Endodermal cell (in vitro differentiated cells): ENCODE data around the gene TMEM18. TPM values are rescaled to one million over a fixed set of nuclear protein-coding genes. Genes with fewer than 3 reads are reported as not detected.

Experiments used
- DNase-seq: peaks from one replicate; pipeline ENCODE4 v3.0.0-alpha.2; 2017
- H3K27ac ChIP-seq: 2 replicates; pipeline ENCODE4 v1.5.1; 2013; ENCODE audit warnings: mild to moderate bottlenecking, low read depth, low read length, moderate library complexity
- H3K27me3 ChIP-seq: 2 replicates; pipeline ENCODE4 v1.6.1; 2013; ENCODE audit warnings: mild to moderate bottlenecking, low read length, moderate library complexity; ENCODE audit not compliant: insufficient read depth, control insufficient read depth, poor library complexity, severe bottlenecking
- H3K36me3 ChIP-seq: 2 replicates; pipeline ENCODE4 v1.7.0; 2013; ENCODE audit warnings: mild to moderate bottlenecking, low read length, moderate library complexity; ENCODE audit not compliant: control insufficient read depth, insufficient read depth
- H3K4me1 ChIP-seq: one replicate; pipeline ENCODE4 v1.7.0; 2013; ENCODE audit warnings: low read length; ENCODE audit not compliant: control insufficient read depth, insufficient read depth
- H3K4me3 ChIP-seq: 2 replicates; pipeline ENCODE4 v1.5.1; 2013; ENCODE audit warnings: mild to moderate bottlenecking, low read length, moderate library complexity
- H3K9ac ChIP-seq: 2 replicates; pipeline ENCODE4 v1.6.1; 2013; ENCODE audit warnings: mild to moderate bottlenecking, low read length, moderate library complexity; ENCODE audit not compliant: poor library complexity, severe bottlenecking; ENCODE audit errors: extremely low read depth
- H3K9me3 ChIP-seq: 2 replicates; pipeline ENCODE4 v1.6.1; 2013; ENCODE audit warnings: mild to moderate bottlenecking, low read length, moderate library complexity; ENCODE audit not compliant: control insufficient read depth
- H3K27ac Mint-ChIP-seq: 2 replicates; pipeline ENCODE4 v1.8.0; 2020; ENCODE audit warnings: mixed read lengths
- H3K27me3 Mint-ChIP-seq: 2 replicates; pipeline ENCODE4 v1.8.0; 2021; ENCODE audit warnings: mild to moderate bottlenecking, mixed read lengths; ENCODE audit not compliant: insufficient read depth
- H3K36me3 Mint-ChIP-seq: 2 replicates; pipeline ENCODE4 v1.8.0; 2020; ENCODE audit warnings: low read depth, mixed read lengths
- H3K4me1 Mint-ChIP-seq: 2 replicates; pipeline ENCODE4 v1.8.0; 2020; ENCODE audit warnings: mixed read lengths
- H3K4me3 Mint-ChIP-seq: 2 replicates; pipeline ENCODE4 v1.8.0; 2020; ENCODE audit warnings: mild to moderate bottlenecking, moderate library complexity, mixed read lengths
- H3K9me3 Mint-ChIP-seq: 2 replicates; pipeline ENCODE4 v1.8.0; 2020; ENCODE audit warnings: mild to moderate bottlenecking, mixed read lengths
- CTCF ChIP-seq: fragments of 200-600 bp; sonication (generic); conservative IDR thresholded peaks from 2 replicates; pipeline ENCODE4 v1.5.0; 2021; ENCODE audit warnings: antibody characterized with exemption, mild to moderate bottlenecking
- WGBS, 2 experiments: methylation state at CpG; one replicate each; pipeline versions ENCODE4 v1.1.5 to v1.1.7; 2013; ENCODE audit warnings: missing lambda C conversion rate in 2 of 2, mixed read lengths in 1 of 2; ENCODE audit not compliant: insufficient coverage in 1 of 2, insufficient read length in 1 of 2; 5-methylcytosine and 5-hydroxymethylcytosine counted together
- total RNA-seq, 2 donors: library from RNA; stranded (reverse); fragmentation: NEBNext Ultra II Directional in 1 of 2; extraction: Animal tissue kit (Norgen Biotek cat#: 25700) in 1 of 2; gene quantifications; 2 replicates in 1 of 2; 3 replicates in 1 of 2; pipeline ENCODE4 v1.2.1, GENCODE V29; 2021

Gene TMEM18
- total RNA-seq, 2 donors from 2014 or later: 19.9 to 20.1 TPM

GRCh38 chr2:644871-645270, 32.3 kb downstream of the TMEM18 start:
- no peaks in the 10 kb centered on the region for H3K9me3 ChIP-seq
- Mint-ChIP-seq H3K4me1 (peaks cover 4% of the 10 kb centered on the region), H3K36me3 (no peaks in the 10 kb centered on the region), H3K27me3 (peaks cover 3% of the 10 kb centered on the region), H3K27ac (no peak overlapping the region), H3K4me3 (no peak overlapping the region), H3K9me3 (no peaks in the 10 kb centered on the region)
- no peak overlapping the region for H3K9ac ChIP-seq
- H3K27me3 ChIP-seq: peaks cover 11% of the 10 kb centered on the region
- no peak overlapping the region for H3K4me3 ChIP-seq
- TF ChIP-seq CTCF: no peak
- H3K4me1 ChIP-seq: no peaks in the 10 kb centered on the region
- no peaks in the 10 kb centered on the region for H3K36me3 ChIP-seq
- 58 to 59% methylated on average over 4 to 5 of the region's 5 CpGs for WGBS, 2 experiments
- no peak for DNase-seq
- H3K27ac ChIP-seq: no peak overlapping the region

GRCh38 chr2:643761-644160, 33.4 kb downstream of the TMEM18 start:
- Mint-ChIP-seq H3K9me3 (no peaks in the 10 kb centered on the region), H3K4me1 (peaks cover 4% of the 10 kb centered on the region), H3K36me3 (no peaks in the 10 kb centered on the region), H3K27me3 (peaks cover 3% of the 10 kb centered on the region), H3K4me3 (no peak overlapping the region), H3K27ac (no peak overlapping the region)
- no peak overlapping the region for H3K27ac ChIP-seq
- no peaks in the 10 kb centered on the region for H3K36me3 ChIP-seq
- no peak for TF ChIP-seq CTCF
- no peak for DNase-seq
- 86 to 90% methylated on average over 1 to 4 of the region's 4 CpGs for WGBS, 2 experiments
- H3K4me3 ChIP-seq: no peak overlapping the region
- no peaks in the 10 kb centered on the region for H3K9me3 ChIP-seq
- no peak overlapping the region for H3K9ac ChIP-seq
- H3K27me3 ChIP-seq: peaks cover 11% of the 10 kb centered on the region
- H3K4me1 ChIP-seq: no peaks in the 10 kb centered on the region

GRCh38 chr2:643334-643733, 33.9 kb downstream of the TMEM18 start:
- Mint-ChIP-seq H3K36me3 (no peaks in the 10 kb centered on the region), H3K27me3 (peaks cover 3% of the 10 kb centered on the region), H3K4me1 (peaks cover 4% of the 10 kb centered on the region), H3K27ac (no peak overlapping the region), H3K9me3 (no peaks in the 10 kb centered on the region), H3K4me3 (no peak overlapping the region)
- Histone ChIP-seq H3K9ac (no peak overlapping the region), H3K4me1 (no peaks in the 10 kb centered on the region), H3K4me3 (no peak overlapping the region), H3K36me3 (no peaks in the 10 kb centered on the region), H3K27me3 (peaks cover 11% of the 10 kb centered on the region), H3K9me3 (no peaks in the 10 kb centered on the region), H3K27ac (no peak overlapping the region)
- WGBS, 2 experiments: 91 to 94% methylated on average over 7 to 10 of the region's 10 CpGs
- no peak for DNase-seq
- TF ChIP-seq CTCF: no peak
